ENCODE measurements around the gene EVI2B. TPM values are rescaled to one million over a fixed set of nuclear protein-coding genes. Genes with fewer than 3 reads are reported as not detected.
"Not testable (repeated sequence)": the region's sequence is repeated elsewhere in the genome, so short reads cannot be mapped to it uniquely, and the experiment has no call there.

Gene EVI2B
- total RNA-seq, 1 donor from 2014 or later, result 87.9 TPM

DNA sequence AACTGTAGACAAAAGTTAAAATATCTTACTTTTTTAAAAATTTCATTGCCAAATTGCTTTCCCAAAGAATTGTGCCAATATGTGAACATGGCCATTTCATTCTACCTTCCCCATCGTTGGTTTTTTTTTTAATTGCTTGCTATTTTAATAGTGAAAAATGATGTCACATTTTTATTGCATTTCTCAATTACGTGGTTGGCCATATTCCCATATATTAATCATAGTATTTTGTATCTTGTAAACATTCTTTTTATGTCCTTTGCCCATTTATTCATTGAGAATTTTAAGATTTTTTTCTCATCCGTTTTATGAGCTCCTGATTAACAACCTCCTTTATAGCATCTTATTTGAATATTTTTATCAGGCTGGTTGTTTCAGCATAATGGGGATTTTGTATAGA lies 24.1 kb downstream of the EVI2B start:
- Histone ChIP-seq H3K27me3 (no peaks in the 10 kb centered on the region), H3K4me1 (no peaks in the 10 kb centered on the region), H3K27ac (no peak overlapping the region), H3K9me3 (no peaks in the 10 kb centered on the region), H3K4me3 (no peak overlapping the region), H3K36me3 (no peaks in the 10 kb centered on the region)
- ATAC-seq (no peak), DNase-seq (no peak)
- TF ChIP-seq, protein P1, sequence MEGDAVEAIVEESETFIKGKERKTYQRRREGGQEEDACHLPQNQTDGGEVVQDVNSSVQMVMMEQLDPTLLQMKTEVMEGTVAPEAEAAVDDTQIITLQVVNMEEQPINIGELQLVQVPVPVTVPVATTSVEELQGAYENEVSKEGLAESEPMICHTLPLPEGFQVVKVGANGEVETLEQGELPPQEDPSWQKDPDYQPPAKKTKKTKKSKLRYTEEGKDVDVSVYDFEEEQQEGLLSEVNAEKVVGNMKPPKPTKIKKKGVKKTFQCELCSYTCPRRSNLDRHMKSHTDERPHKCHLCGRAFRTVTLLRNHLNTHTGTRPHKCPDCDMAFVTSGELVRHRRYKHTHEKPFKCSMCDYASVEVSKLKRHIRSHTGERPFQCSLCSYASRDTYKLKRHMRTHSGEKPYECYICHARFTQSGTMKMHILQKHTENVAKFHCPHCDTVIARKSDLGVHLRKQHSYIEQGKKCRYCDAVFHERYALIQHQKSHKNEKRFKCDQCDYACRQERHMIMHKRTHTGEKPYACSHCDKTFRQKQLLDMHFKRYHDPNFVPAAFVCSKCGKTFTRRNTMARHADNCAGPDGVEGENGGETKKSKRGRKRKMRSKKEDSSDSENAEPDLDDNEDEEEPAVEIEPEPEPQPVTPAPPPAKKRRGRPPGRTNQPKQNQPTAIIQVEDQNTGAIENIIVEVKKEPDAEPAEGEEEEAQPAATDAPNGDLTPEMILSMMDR (IDR thresholded peaks at IDR 0.05), result no peak
- intact Hi-C loops (cut with DNase I), result no loop called here

- intact Hi-C loops (cut with DNase I); H3K36me3 ChIP-seq; H3K27me3 ChIP-seq; H3K4me1 ChIP-seq; H3K27ac ChIP-seq; H3K9me3 ChIP-seq; DNase-seq; ATAC-seq; H3K4me3 ChIP-seq: not testable (repeated sequence)
These were observed 25.9 kb downstream of the EVI2B start for GRCh38 chr17:31287932-31288331.

GRCh38 chr17:31286587-31286986 lies 27.3 kb downstream of the EVI2B start:
- no peaks in the 10 kb centered on the region for H3K27me3 ChIP-seq
- no peaks in the 10 kb centered on the region for H3K9me3 ChIP-seq
- H3K27ac ChIP-seq, result no peak overlapping the region
- no peaks in the 10 kb centered on the region for H3K4me1 ChIP-seq
- ATAC-seq (no peak), DNase-seq (no peak)
- intact Hi-C loops (cut with DNase I), result no loop called here
- no peak overlapping the region for H3K4me3 ChIP-seq
- TF ChIP-seq, protein P1 (IDR thresholded peaks at IDR 0.05), result no peak
- no peaks in the 10 kb centered on the region for H3K36me3 ChIP-seq

DNA sequence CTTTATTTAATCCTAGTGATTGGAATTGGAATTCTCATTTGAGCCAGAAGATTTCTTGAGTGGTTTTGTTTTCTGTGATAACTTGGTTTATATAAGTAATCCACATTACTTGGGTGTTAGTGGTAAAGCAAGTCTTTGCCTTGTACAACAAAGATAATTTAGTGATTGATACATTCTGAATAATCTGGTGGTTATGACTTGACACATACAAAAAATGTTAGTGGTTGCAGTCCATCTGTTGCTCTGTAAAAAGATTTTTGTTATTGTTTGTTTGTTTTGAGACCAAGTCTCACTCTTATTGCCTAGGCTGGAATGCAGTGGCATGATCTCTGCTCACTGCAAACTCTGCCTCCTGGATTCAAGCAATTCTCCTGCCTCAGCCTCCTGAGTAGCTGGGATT lies 30.0 kb downstream of the EVI2B start:
- DNase-seq (no peak), ATAC-seq (no peak)
- intact Hi-C loops (cut with DNase I), result no loop called here
- Histone ChIP-seq H3K4me3 (no peak overlapping the region), H3K27ac (no peak overlapping the region), H3K4me1 (no peaks in the 10 kb centered on the region), H3K27me3 (no peaks in the 10 kb centered on the region), H3K9me3 (no peaks in the 10 kb centered on the region), H3K36me3 (peaks cover 7% of the 10 kb centered on the region)
- TF ChIP-seq, protein P1 (IDR thresholded peaks at IDR 0.05), result no peak

- no peak overlapping the region for H3K4me3 ChIP-seq
- no peaks in the 10 kb centered on the region for H3K4me1 ChIP-seq
- intact Hi-C loops (cut with DNase I), result no loop called here
- no peaks in the 10 kb centered on the region for H3K27me3 ChIP-seq
- H3K36me3 ChIP-seq, result peaks cover 7% of the 10 kb centered on the region
- TF ChIP-seq, protein P1 (IDR thresholded peaks at IDR 0.05), result no peak
- H3K9me3 ChIP-seq, result no peaks in the 10 kb centered on the region
- ATAC-seq, result no peak
- DNase-seq, result no peak
- no peak overlapping the region for H3K27ac ChIP-seq
These were observed 32.8 kb downstream of the EVI2B start for GRCh38 chr17:31281061-31281460.

DNA sequence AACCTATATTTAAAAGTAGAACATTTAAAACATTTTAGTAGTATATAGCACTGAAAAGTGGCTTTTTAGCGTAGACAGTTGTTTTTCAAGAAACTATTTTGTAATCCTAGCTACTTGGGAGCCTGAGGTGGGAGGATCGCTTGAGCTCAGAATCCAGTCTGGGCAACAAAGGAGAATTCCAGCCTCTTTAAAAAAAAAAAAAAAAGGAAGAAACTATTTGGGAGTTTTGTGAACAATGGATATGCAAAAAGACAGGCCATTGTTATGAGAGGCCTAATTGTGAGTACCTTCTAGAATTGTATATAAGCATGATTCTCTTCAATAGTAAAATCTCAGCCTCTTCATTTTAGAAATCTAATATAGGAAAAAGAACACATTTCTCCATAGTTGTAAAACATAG lies 34.5 kb downstream of the EVI2B start:
- no peak for DNase-seq
- peaks cover 7% of the 10 kb centered on the region for H3K36me3 ChIP-seq
- TF ChIP-seq, protein P1 (IDR thresholded peaks at IDR 0.05), result no peak
- H3K9me3 ChIP-seq, result no peaks in the 10 kb centered on the region
- H3K4me3 ChIP-seq, result no peak overlapping the region
- no peak overlapping the region for H3K27ac ChIP-seq
- intact Hi-C loops (cut with DNase I), result no loop called here
- no peak for ATAC-seq
- H3K27me3 ChIP-seq, result no peaks in the 10 kb centered on the region
- peaks cover 9% of the 10 kb centered on the region for H3K4me1 ChIP-seq

Data from upper lobe of right lung (tissue), 1 donor.